Large intestine (tissue), 3 donors: ENCODE data around the gene KDM3A. TPM values are rescaled to one million over a fixed set of nuclear protein-coding genes. Genes with fewer than 3 reads are reported as not detected.

Source experiments
- DNase-seq, 2 donors: peaks; one replicate each; pipeline versions ENCODE4 v3.0.0 to v3.0.0-alpha.2; 2013
- H3K27ac ChIP-seq: one replicate; pipeline ENCODE4 v1.5.1; 2013; ENCODE audit warnings: low read length
- H3K27me3 ChIP-seq: 2 replicates; pipeline ENCODE4 v1.6.1; 2013; ENCODE audit warnings: low read length; ENCODE audit not compliant: control insufficient read depth, insufficient read depth
- H3K36me3 ChIP-seq: 2 replicates; pipeline ENCODE4 v1.6.1; 2013; ENCODE audit warnings: low read length; ENCODE audit not compliant: control insufficient read depth, insufficient read depth
- H3K4me1 ChIP-seq: one replicate; pipeline ENCODE4 v1.6.1; 2013; ENCODE audit warnings: low read length; ENCODE audit not compliant: control insufficient read depth, insufficient read depth
- H3K4me3 ChIP-seq: one replicate; pipeline ENCODE4 v1.5.1; 2013; ENCODE audit warnings: low read length
- H3K9me3 ChIP-seq: one replicate; pipeline ENCODE4 v1.6.1; 2013; ENCODE audit warnings: mild to moderate bottlenecking, low read depth, low read length, moderate library complexity; ENCODE audit not compliant: control insufficient read depth
- WGBS: methylation state at CpG from one replicate; pipeline ENCODE4 v1.1.5; 2013; ENCODE audit warnings: low lambda C conversion rate; ENCODE audit not compliant: insufficient coverage; 5-methylcytosine and 5-hydroxymethylcytosine counted together
- polyA plus RNA-seq: library from polyadenylated mRNA; unstranded; fragments of 120-200 nt; gene quantifications from one replicate; pipeline ENCODE4 v1.2.1, GENCODE V29; 2013

Gene KDM3A
- polyA plus RNA-seq, 1 donor = 46.3 TPM

- Histone ChIP-seq H3K27me3 (no peaks in the 10 kb centered on the region), H3K36me3 (peaks cover 33% of the 10 kb centered on the region), H3K9me3 (no peaks in the 10 kb centered on the region), H3K4me3 (no peak overlapping the region), H3K27ac (no peak overlapping the region), H3K4me1 (no peaks in the 10 kb centered on the region)
- WGBS = no CpG with 5 or more reads among the region's 4 CpGs
- no peak for DNase-seq
Observed at GRCh38 chr2:86512034-86512433, 70.9 kb downstream of the KDM3A start.

DNA sequence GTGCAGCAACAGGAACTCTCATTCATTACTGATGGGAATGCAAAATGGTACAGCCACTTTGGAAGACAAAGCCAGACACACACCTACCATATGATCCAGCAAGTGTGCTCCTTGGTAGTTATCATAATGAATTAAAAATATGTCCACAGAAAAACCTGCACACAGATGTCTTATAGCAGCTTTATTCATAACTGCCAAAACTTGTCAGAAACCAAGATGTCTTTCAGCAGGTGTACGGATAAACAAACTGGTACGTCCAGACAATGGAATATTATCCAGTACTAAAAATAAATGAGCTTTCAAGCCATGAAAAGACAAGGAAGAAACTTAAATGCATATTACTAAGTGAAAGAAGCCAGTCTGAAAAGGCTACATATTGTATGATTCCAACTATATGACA, 71.7 kb downstream of the KDM3A start:
- peaks cover 25% of the 10 kb centered on the region for H3K36me3 ChIP-seq
- no peak overlapping the region for H3K4me3 ChIP-seq
- no CpG with 5 or more reads among the region's 2 CpGs for WGBS
- H3K4me1 ChIP-seq = no peaks in the 10 kb centered on the region
- no peaks in the 10 kb centered on the region for H3K27me3 ChIP-seq
- DNase-seq = no peak
- H3K9me3 ChIP-seq = no peaks in the 10 kb centered on the region
- H3K27ac ChIP-seq = no peak overlapping the region

- 100% methylated on average over 1 of the region's 5 CpGs for WGBS
- H3K4me3 ChIP-seq = no peak overlapping the region
- H3K36me3 ChIP-seq = peaks cover 14% of the 10 kb centered on the region
- no peak for DNase-seq
- no peaks in the 10 kb centered on the region for H3K27me3 ChIP-seq
- no peak overlapping the region for H3K27ac ChIP-seq
- no peaks in the 10 kb centered on the region for H3K4me1 ChIP-seq
- no peaks in the 10 kb centered on the region for H3K9me3 ChIP-seq
Observed at GRCh38 chr2:86513948-86514660, 72.9 kb downstream of the KDM3A start.

DNA sequence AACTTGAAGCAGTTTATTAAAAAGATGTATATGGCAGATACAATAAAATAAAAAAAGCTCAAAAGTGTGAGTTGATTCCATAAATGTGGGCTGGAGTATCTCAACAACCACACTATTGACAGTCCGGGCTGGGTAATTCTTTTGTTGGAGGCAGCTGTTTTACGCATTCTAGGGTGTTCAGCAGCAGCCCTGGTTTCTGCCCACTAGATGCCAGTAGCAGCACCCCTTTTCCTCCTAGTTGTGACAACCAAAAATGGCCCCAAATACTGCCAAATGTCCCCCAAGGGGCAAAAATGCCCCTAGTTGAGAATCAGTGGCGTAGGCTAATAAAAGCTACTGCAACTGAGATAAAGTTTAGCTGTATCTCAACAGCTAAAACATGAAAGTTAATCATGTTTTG, 77.3 kb downstream of the KDM3A start:
- H3K9me3 ChIP-seq = peaks cover 4% of the 10 kb centered on the region
- H3K36me3 ChIP-seq = peaks cover 5% of the 10 kb centered on the region
- WGBS = no CpG with 5 or more reads among the region's 3 CpGs
- H3K27ac ChIP-seq = no peak overlapping the region
- H3K4me1 ChIP-seq = no peaks in the 10 kb centered on the region
- no peak overlapping the region for H3K4me3 ChIP-seq
- no peak for DNase-seq
- H3K27me3 ChIP-seq = no peaks in the 10 kb centered on the region

- no peak overlapping the region for H3K27ac ChIP-seq
- H3K4me1 ChIP-seq = no peaks in the 10 kb centered on the region
- H3K36me3 ChIP-seq = peaks cover 5% of the 10 kb centered on the region
- no peak for DNase-seq
- H3K9me3 ChIP-seq = peaks cover 4% of the 10 kb centered on the region
- WGBS = no CpG with 5 or more reads among the region's 1 CpG
- H3K27me3 ChIP-seq = no peaks in the 10 kb centered on the region
- no peak overlapping the region for H3K4me3 ChIP-seq
Observed at GRCh38 chr2:86519349-86519748, 78.2 kb downstream of the KDM3A start.

- DNase-seq = no peak
- Histone ChIP-seq H3K4me1 (no peaks in the 10 kb centered on the region), H3K9me3 (peaks cover 4% of the 10 kb centered on the region), H3K27ac (no peak overlapping the region), H3K36me3 (peaks cover 5% of the 10 kb centered on the region), H3K4me3 (no peak overlapping the region), H3K27me3 (no peaks in the 10 kb centered on the region)
- WGBS = no CpG with 5 or more reads among the region's 1 CpG
Observed at GRCh38 chr2:86520153-86520552, 79.0 kb downstream of the KDM3A start.

GRCh38 chr2:86521922-86522321, 80.8 kb downstream of the KDM3A start:
- DNase-seq = no peak
- H3K36me3 ChIP-seq = peaks cover 5% of the 10 kb centered on the region
- H3K4me3 ChIP-seq = no peak overlapping the region
- H3K9me3 ChIP-seq = peaks cover 4% of the 10 kb centered on the region
- no peaks in the 10 kb centered on the region for H3K4me1 ChIP-seq
- no CpG with 5 or more reads among the region's 1 CpG for WGBS
- no peak overlapping the region for H3K27ac ChIP-seq
- H3K27me3 ChIP-seq = no peaks in the 10 kb centered on the region

GRCh38 chr2:86522711-86523110, 81.5 kb downstream of the KDM3A start:
- 81% methylated on average over 2 of the region's 2 CpGs for WGBS

GRCh38 chr2:86523491-86523890, 82.3 kb downstream of the KDM3A start:
- no peaks in the 10 kb centered on the region for H3K27me3 ChIP-seq
- no peak overlapping the region for H3K4me3 ChIP-seq
- no peak for DNase-seq
- no peak overlapping the region for H3K27ac ChIP-seq
- H3K4me1 ChIP-seq = no peaks in the 10 kb centered on the region
- H3K36me3 ChIP-seq = peaks cover 9% of the 10 kb centered on the region
- 99% methylated on average over 4 of the region's 4 CpGs for WGBS
- peaks cover 4% of the 10 kb centered on the region for H3K9me3 ChIP-seq

More at GRCh38 chr2:86522711-86523110, 81.5 kb downstream of the KDM3A start:
- peaks cover 4% of the 10 kb centered on the region for H3K9me3 ChIP-seq
- no peaks in the 10 kb centered on the region for H3K4me1 ChIP-seq
- H3K4me3 ChIP-seq = no peak overlapping the region
- H3K36me3 ChIP-seq = peaks cover 5% of the 10 kb centered on the region
- H3K27ac ChIP-seq = no peak overlapping the region
- no peaks in the 10 kb centered on the region for H3K27me3 ChIP-seq
- no peak for DNase-seq

GRCh38 chr2:86525421-86526340, 84.5 kb downstream of the KDM3A start:
- Histone ChIP-seq H3K27me3 (no peaks in the 10 kb centered on the region), H3K4me3 (no peak overlapping the region), H3K27ac (no peak overlapping the region), H3K36me3 (peaks cover 13% of the 10 kb centered on the region), H3K9me3 (no peaks in the 10 kb centered on the region), H3K4me1 (no peaks in the 10 kb centered on the region)
- no peak for DNase-seq
- 87% methylated on average over 6 of the region's 11 CpGs for WGBS
